ENCODE results near the gene BRI3BP. TPM values are rescaled to one million over a fixed set of nuclear protein-coding genes. Genes with fewer than 3 reads are reported as not detected.

Gene BRI3BP
- total and polyA plus RNA-seq, 9 of the 15 experiments (the other 6 are each of a cell fraction or from before 2014, with no cell fraction given) = 12.3 to 25.0 (median 16.6) TPM

DNA sequence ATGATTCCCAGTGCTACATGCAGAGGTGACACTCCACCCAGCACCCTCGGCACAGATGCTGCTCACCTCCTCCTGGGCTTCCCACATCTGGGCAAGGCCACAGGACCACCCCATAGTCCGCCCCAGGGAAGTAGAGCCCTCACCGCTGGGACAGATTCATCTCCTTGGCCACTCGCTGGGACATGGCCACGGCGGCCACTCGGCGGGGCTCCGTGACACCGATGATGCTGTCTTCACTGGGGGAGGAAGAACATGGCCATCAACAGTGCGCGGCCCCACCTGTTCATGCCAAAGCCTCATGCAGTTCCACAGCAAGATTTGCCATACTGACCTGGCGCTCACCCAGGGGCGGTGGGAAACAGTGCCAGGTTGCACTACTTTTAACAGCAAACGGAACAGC is 18.2 kb upstream of the BRI3BP start:
- FAIRE-seq (no peak), ATAC-seq (no peak), DNase-seq (ENCODE audit: extremely low read depth in 1 of 4, low spot score in 3 of 4) (no peak)
- Histone ChIP-seq H3K4me3 (no peak overlapping the region), H3K79me2 (ENCODE audit: control insufficient read depth, insufficient read depth, low read length) (no peaks in the 10 kb centered on the region), H3K4me2 (ENCODE audit: insufficient read depth, low read length) (no peak overlapping the region), H3K9ac (ENCODE audit: insufficient read depth in 1 of 2, low read depth in 2 of 2, low read length in 2 of 2) (no peak overlapping the region), H3K27ac (ENCODE audit: extremely low read depth, low read depth, low read length) (no peak overlapping the region), H3K4me1 (replicated peaks in 1 of 2; ENCODE audit: control insufficient read depth in 2 of 2, insufficient read depth in 2 of 2, low read length in 2 of 2) (peaks cover 0 to 6% of the 10 kb centered on the region in 2 experiments; a peak in 1 of 5 replicates), H2AFZ (ENCODE audit: low read depth, low read length) (no peak overlapping the region), H4K20me1 (replicated peaks; ENCODE audit: control insufficient read depth, insufficient read depth, low read length) (peaks cover 5% of the 10 kb centered on the region; the same call in 1 of the 2 replicates), H3K27me3 (ENCODE audit: control insufficient read depth in 2 of 2, insufficient read depth in 2 of 2, low read length in 2 of 2) (no peaks in the 10 kb centered on the region), H3K9me3 (replicated peaks; ENCODE audit: control insufficient read depth, insufficient read depth, low read depth, low read length) (no peaks in the 10 kb centered on the region), H3K36me3 (ENCODE audit: control insufficient read depth, insufficient read depth, low read length) (peaks cover 79% of the 10 kb centered on the region), H3K9me1 (ENCODE audit: control insufficient read depth, insufficient read depth, low read length) (no peaks in the 10 kb centered on the region)
- in situ Hi-C loops (cut with MboI) = no loop called here
- ChIA-PET CTCF (ENCODE audit: low intra/inter-chr PET ratio) (no interaction called here), POLR2A (interaction anchor here (0.7 kb wide), 1 partner anchor 27 kb away, joined by 3 read pairs; no protein-coding TSS in a partner anchor)
- intact Hi-C loops (cut with micrococcal nuclease) = no loop called here
- 95% methylated on average over 15 of the region's 15 CpGs for WGBS (ENCODE audit: insufficient coverage, low coverage, missing lambda C conversion rate)
- TF ChIP-seq RNF2 (IDR thresholded peaks at IDR 0.05) (no peak), ETV1 (tag; conservative IDR thresholded peaks at IDR 0.05; ENCODE audit: low read depth) (no peak), COPS2 (conservative IDR thresholded peaks at IDR 0.05) (no peak), RBM25 (IDR thresholded peaks at IDR 0.05; ENCODE audit: low read depth, low read length, severe bottlenecking) (no peak), RBM39 (optimal IDR thresholded peaks at IDR 0.05; ENCODE audit: low read depth, low read length) (no peak)
- TF ChIP-seq, protein P1, sequence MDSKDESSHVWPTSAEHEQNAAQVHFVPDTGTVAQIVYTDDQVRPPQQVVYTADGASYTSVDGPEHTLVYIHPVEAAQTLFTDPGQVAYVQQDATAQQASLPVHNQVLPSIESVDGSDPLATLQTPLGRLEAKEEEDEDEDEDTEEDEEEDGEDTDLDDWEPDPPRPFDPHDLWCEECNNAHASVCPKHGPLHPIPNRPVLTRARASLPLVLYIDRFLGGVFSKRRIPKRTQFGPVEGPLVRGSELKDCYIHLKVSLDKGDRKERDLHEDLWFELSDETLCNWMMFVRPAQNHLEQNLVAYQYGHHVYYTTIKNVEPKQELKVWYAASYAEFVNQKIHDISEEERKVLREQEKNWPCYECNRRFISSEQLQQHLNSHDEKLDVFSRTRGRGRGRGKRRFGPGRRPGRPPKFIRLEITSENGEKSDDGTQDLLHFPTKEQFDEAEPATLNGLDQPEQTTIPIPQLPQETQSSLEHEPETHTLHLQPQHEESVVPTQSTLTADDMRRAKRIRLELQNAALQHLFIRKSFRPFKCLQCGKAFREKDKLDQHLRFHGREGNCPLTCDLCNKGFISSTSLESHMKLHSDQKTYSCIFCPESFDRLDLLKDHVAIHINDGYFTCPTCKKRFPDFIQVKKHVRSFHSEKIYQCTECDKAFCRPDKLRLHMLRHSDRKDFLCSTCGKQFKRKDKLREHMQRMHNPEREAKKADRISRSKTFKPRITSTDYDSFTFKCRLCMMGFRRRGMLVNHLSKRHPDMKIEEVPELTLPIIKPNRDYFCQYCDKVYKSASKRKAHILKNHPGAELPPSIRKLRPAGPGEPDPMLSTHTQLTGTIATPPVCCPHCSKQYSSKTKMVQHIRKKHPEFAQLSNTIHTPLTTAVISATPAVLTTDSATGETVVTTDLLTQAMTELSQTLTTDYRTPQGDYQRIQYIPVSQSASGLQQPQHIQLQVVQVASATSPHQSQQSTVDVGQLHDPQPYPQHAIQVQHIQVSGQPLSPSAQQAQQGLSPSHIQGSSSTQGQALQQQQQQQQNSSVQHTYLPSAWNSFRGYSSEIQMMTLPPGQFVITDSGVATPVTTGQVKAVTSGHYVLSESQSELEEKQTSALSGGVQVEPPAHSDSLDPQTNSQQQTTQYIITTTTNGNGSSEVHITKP (IDR thresholded peaks at IDR 0.05; ENCODE audit: partially characterized antibody) = no peak
- TF ChIP-seq, protein P2, sequence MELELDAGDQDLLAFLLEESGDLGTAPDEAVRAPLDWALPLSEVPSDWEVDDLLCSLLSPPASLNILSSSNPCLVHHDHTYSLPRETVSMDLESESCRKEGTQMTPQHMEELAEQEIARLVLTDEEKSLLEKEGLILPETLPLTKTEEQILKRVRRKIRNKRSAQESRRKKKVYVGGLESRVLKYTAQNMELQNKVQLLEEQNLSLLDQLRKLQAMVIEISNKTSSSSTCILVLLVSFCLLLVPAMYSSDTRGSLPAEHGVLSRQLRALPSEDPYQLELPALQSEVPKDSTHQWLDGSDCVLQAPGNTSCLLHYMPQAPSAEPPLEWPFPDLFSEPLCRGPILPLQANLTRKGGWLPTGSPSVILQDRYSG (tag; conservative IDR thresholded peaks at IDR 0.05; ENCODE audit: low read depth) = no peak
- TF ChIP-seq, protein P3, sequence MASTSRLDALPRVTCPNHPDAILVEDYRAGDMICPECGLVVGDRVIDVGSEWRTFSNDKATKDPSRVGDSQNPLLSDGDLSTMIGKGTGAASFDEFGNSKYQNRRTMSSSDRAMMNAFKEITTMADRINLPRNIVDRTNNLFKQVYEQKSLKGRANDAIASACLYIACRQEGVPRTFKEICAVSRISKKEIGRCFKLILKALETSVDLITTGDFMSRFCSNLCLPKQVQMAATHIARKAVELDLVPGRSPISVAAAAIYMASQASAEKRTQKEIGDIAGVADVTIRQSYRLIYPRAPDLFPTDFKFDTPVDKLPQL (IDR thresholded peaks at IDR 0.05; ENCODE audit: extremely low read depth, insufficient read length) = no peak
- TF ChIP-seq, protein P4, sequence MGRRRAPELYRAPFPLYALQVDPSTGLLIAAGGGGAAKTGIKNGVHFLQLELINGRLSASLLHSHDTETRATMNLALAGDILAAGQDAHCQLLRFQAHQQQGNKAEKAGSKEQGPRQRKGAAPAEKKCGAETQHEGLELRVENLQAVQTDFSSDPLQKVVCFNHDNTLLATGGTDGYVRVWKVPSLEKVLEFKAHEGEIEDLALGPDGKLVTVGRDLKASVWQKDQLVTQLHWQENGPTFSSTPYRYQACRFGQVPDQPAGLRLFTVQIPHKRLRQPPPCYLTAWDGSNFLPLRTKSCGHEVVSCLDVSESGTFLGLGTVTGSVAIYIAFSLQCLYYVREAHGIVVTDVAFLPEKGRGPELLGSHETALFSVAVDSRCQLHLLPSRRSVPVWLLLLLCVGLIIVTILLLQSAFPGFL (CRISPR knock-in tag; IDR thresholded peaks at IDR 0.05) = no peak
- no TSS peak for BruUV-seq (replicated peaks)
